Activated CD4-positive, alpha-beta T cell treated with anti-CD3 and anti-CD28 coated beads for 1 hour (primary cell): ENCODE results near the gene PTPRN2.
"Not testable (repeated sequence)": the region's sequence is repeated elsewhere in the genome, so short reads cannot be mapped to it uniquely, and the experiment has no call there.

Experiments used
- DNase-seq: peaks from one replicate; pipeline ENCODE4 v3.0.0-alpha.2; 2020

PTPRN2 gene

GRCh38 chr7:157928171-157928794, 659.3 kb downstream of the PTPRN2 start:
- no peak for DNase-seq

- DNase-seq, result no peak
Measured at GRCh38 chr7:157927313-157927925, 660.2 kb downstream of the PTPRN2 start.

GRCh38 chr7:157926521-157927150, 661.0 kb downstream of the PTPRN2 start:
- no peak for DNase-seq

GRCh38 chr7:157926107-157926506, 661.5 kb downstream of the PTPRN2 start:
- DNase-seq, result no peak

GRCh38 chr7:157925383-157925875, 662.2 kb downstream of the PTPRN2 start:
- DNase-seq, result no peak

GRCh38 chr7:157923903-157924630, 663.6 kb downstream of the PTPRN2 start:
- DNase-seq, result no peak

GRCh38 chr7:157922576-157922975, 665.0 kb downstream of the PTPRN2 start:
- DNase-seq, result no peak

- DNase-seq, result no peak
Measured at GRCh38 chr7:157918326-157919080, 669.1 kb downstream of the PTPRN2 start.

- no peak for DNase-seq
Measured at GRCh38 chr7:157916946-157917640, 670.5 kb downstream of the PTPRN2 start.

GRCh38 chr7:157910446-157910845, 677.2 kb downstream of the PTPRN2 start:
- no peak for DNase-seq

GRCh38 chr7:157910045-157910444, 677.6 kb downstream of the PTPRN2 start:
- DNase-seq, result not testable (repeated sequence)

- no peak for DNase-seq
Measured at GRCh38 chr7:157909370-157909769, 678.3 kb downstream of the PTPRN2 start.

- no peak for DNase-seq
Measured at GRCh38 chr7:157908006-157908782, 679.4 kb downstream of the PTPRN2 start.

GRCh38 chr7:157907091-157907490, 680.5 kb downstream of the PTPRN2 start:
- DNase-seq, result no peak

GRCh38 chr7:157906583-157906982, 681.0 kb downstream of the PTPRN2 start:
- no peak for DNase-seq

GRCh38 chr7:157905651-157906461, 681.8 kb downstream of the PTPRN2 start:
- DNase-seq, result no peak

GRCh38 chr7:157904866-157905570, 682.6 kb downstream of the PTPRN2 start:
- no peak for DNase-seq

GRCh38 chr7:157904211-157904865, 683.3 kb downstream of the PTPRN2 start:
- DNase-seq, result no peak

- no peak for DNase-seq
Measured at GRCh38 chr7:157903710-157904109, 683.9 kb downstream of the PTPRN2 start.
